Heart left ventricle (tissue), 16 donors: ENCODE data around the gene NCOA3. TPM values are rescaled to one million over a fixed set of nuclear protein-coding genes. Genes with fewer than 3 reads are reported as not detected.

ENCODE experiments used
- ATAC-seq, 4 donors: fragments of 200-7000 bp; cut with Tn5 transposase; one replicate each; pipeline ENCODE4 v1.9.1; 2020 to 2022; ENCODE audit warnings: moderate library complexity in 4 of 4, mild to moderate bottlenecking in 3 of 4, moderate number of reproducible peaks in 1 of 4
- DNase-seq, 5 donors: peaks; one replicate each; pipeline ENCODE4 v3.0.0-alpha.2; 2020
- H3K27ac ChIP-seq, 12 donors: fragments of 200-600 bp; sonication (generic) in 4 of 12; one replicate each; pipeline versions ENCODE4 v1.5.0 to v1.8.0; 2016 to 2022; ENCODE audit warnings: mild to moderate bottlenecking in 2 of 12
- H3K27me3 ChIP-seq, 9 donors: fragments of 200-600 bp; sonication (generic) in 2 of 9; one replicate each; pipeline versions ENCODE4 v1.5.1 to v1.8.0; 2016 to 2022; ENCODE audit warnings: mild to moderate bottlenecking in 3 of 9
- H3K36me3 ChIP-seq, 9 donors: fragments of 200-600 bp; sonication (generic) in 2 of 9; one replicate each; pipeline versions ENCODE4 v1.5.0 to v1.8.0; 2018 to 2022; ENCODE audit warnings: mild to moderate bottlenecking in 2 of 9
- H3K4me1 ChIP-seq, 12 donors: fragments of 200-600 bp; sonication (generic) in 4 of 12; one replicate each; pipeline versions ENCODE4 v1.5.0 to v1.8.0; 2016 to 2022; ENCODE audit warnings: mild to moderate bottlenecking in 3 of 12
- H3K4me3 ChIP-seq, 12 donors: fragments of 200-600 bp; sonication (generic) in 4 of 12; one replicate each; pipeline versions ENCODE4 v1.5.0 to v1.8.0; 2017 to 2022; ENCODE audit warnings: mild to moderate bottlenecking in 9 of 12, moderate library complexity in 4 of 12
- H3K9me3 ChIP-seq, 12 donors: fragments of 200-600 bp; sonication (generic) in 4 of 12; one replicate each; pipeline versions ENCODE4 v1.5.0 to v1.8.0; 2016 to 2022; ENCODE audit warnings: mild to moderate bottlenecking in 1 of 12
- CTCF ChIP-seq, 12 donors: fragments of 200-600 bp; sonication (generic) in 4 of 12; IDR thresholded peaks; one replicate each; pipeline versions ENCODE4 v1.5.0 to v1.8.0; 2018 to 2022; ENCODE audit warnings: antibody characterized with exemption in 12 of 12, mild to moderate bottlenecking in 5 of 12
- POLR2A ChIP-seq, 2 donors: fragments of 450-650 bp; IDR thresholded peaks; one replicate each; pipeline ENCODE4 v1.6.1; 2017; ENCODE audit warnings: antibody characterized with exemption in 2 of 2, mild to moderate bottlenecking in 2 of 2, moderate library complexity in 2 of 2
- WGBS, 4 donors: extraction: QIAGEN DNeasy Blood & Tissue Kit in 2 of 4; methylation state at CpG; one replicate each; pipeline versions ENCODE4 v1.1.5 to v1.1.7; 2013 to 2018; 5-methylcytosine and 5-hydroxymethylcytosine counted together
- intact Hi-C, 10 donors: fragments of 100-400 bp; cut with DNase I; formaldehyde crosslinking; loops; one replicate each; pipeline versions ENCODE4 v1.11.1 to v1.14.2; 2022
- long read RNA-seq, 3 donors: library from polyadenylated mRNA; unstranded; transcript quantifications; one replicate each; pipeline ENCODE4 v2.0.0, GENCODE V29; 2020 to 2021
- polyA plus RNA-seq, 2 donors: library from polyadenylated mRNA; stranded (reverse); fragments of 200-250 nt; gene quantifications; one replicate each; pipeline ENCODE4 v1.2.3, GENCODE V29; 2013
- total RNA-seq, 9 donors: library from RNA; depleted of rRNA in 2 of 9; stranded (reverse); fragments of >200 nt in 2 of 9; fragmentation: NEBNext Ultra II Directional in 3 of 9; extraction: Animal tissue kit (Norgen Biotek cat#: 25700) in 3 of 9; gene quantifications; one replicate each; pipeline versions ENCODE4 v1.1.0 to v1.2.4, GENCODE V29; 2016 to 2023
- donor health status: ischemic (EF 13 %, LVEDD 7.1; RV severe dilation, severe dysfunction).
- donor health status: healthy with polysubstance abuse.
- donor health status: DM: no; HTN: yes; CAD: no.
- donor health status: DM: no; HTN: no; CAD: no.
- donor health status: ischemic (EF 25% LVEDD 6.9; RV normal size, moderate dysfunction).
- donor health status: ischemic (EF 25% LVEDD 5.7; RV mildly dilated, moderate dysfunction).
- donor health status: healthy.
- donor health status: DM: yes; HTN: yes; CAD: no.
- donor health status: ischemic (EF 35%, LVEDD 5.7; RV mildly dilated, moderate dysfunction).
- donor health status: nonischemic (EF 11% LVEDD 7.7; RV severe dilation, severe dysfunction).
- donor health status: DM: yes; HTN: yes; CAD: no.
- donor health status: PGD.
- donor health status: ischemic (EF 29% LVEDD 5.4; RV normal size, mild dysfunction).
- donor health status: nonischemic (EF 23%, LVEDD 6.1; RV moderate dilation, normal function).

The NCOA3 gene
- total RNA-seq (10 to 100 TPM; 19.4 to 39.3 (median 26.6) TPM), polyA plus RNA-seq (10 to 100 TPM in 1 of 2 donors, 1 to 10 TPM in 1; 6.7 to 18.1 TPM)
- long read RNA-seq, donor 1, partial matches to known transcripts, result 1 of 3 reads
- long read RNA-seq, donor 1, other reads (novel, unspliced or antisense), result 2 of 3 reads
- long read RNA-seq, donor 2, partial matches to known transcripts, result 15 of 18 reads
- long read RNA-seq, donor 2, other reads (novel, unspliced or antisense), result 3 of 18 reads
- long read RNA-seq, donor 3, partial matches to known transcripts, result 0 of 2 reads
- long read RNA-seq, donor 3, other reads (novel, unspliced or antisense), result 2 of 2 reads

- H3K36me3 ChIP-seq, result no peaks in the 10 kb centered on the region
- DNase-seq (peak; percentile 96 to 99 (median 98)), ATAC-seq (peak; percentile 96 to 99 (median 99))
- intact Hi-C loops, result loop anchor here (1.0 to 10.0 kb wide), 17 partner anchors 8 to 307 kb away; no protein-coding TSS in a partner anchor
- H3K27ac ChIP-seq, result peak within 1 kb of the TSS; percentile 91 to 98 (median 95)
- peak; percentile 24 to 98 for TF ChIP-seq POLR2A (IDR thresholded peaks at IDR 0.05)
- TF ChIP-seq CTCF (IDR thresholded peaks at IDR 0.05), result peak; percentile 41 to 68 (median 50)
- peak within 1 kb of the TSS; percentile 76 to 99 (median 92) for H3K4me3 ChIP-seq
- 0 to 1% (median 1%) methylated on average over 64 to 74 of the region's 74 CpGs for WGBS, 4 donors
- peaks cover 0 to 46% (median 23%) of the 10 kb centered on the region in 12 donors for H3K4me1 ChIP-seq
- H3K27me3 ChIP-seq, result no peaks in the 10 kb centered on the region
- peaks cover 0 to 1% (median 0%) of the 10 kb centered on the region in 12 donors for H3K9me3 ChIP-seq
These were observed at the start of gene NCOA3 for GRCh38 chr20:47501482-47502270. TSS of gene NCOA3 (plus strand) at chr20:47501887. CDS start at chr20:47622248, 120,361 bp downstream.

GRCh38 chr20:47452736-47453161, 48.9 kb upstream of the NCOA3 start:
- H3K27me3 ChIP-seq, result no peaks in the 10 kb centered on the region
- intact Hi-C loops, result loop anchor here in 1 of 10 donors (10.0 kb wide), 1 partner anchor 52 kb away; the partner anchor contains the start of gene NCOA3
- ATAC-seq (no peak), DNase-seq (no peak)
- no peaks in the 10 kb centered on the region for H3K36me3 ChIP-seq
- TF ChIP-seq POLR2A (IDR thresholded peaks at IDR 0.05), result no peak
- peak overlapping the region in 1 of 12 donors; percentile 39 for H3K27ac ChIP-seq
- H3K4me1 ChIP-seq, result peaks cover 0 to 24% (median 0%) of the 10 kb centered on the region in 12 donors
- H3K9me3 ChIP-seq, result no peaks in the 10 kb centered on the region
- no peak overlapping the region for H3K4me3 ChIP-seq
- 78 to 100% (median 91%) methylated on average over 1 of the region's 1 CpG for WGBS, 4 donors

- peaks cover 0 to 24% (median 0%) of the 10 kb centered on the region in 12 donors for H3K4me1 ChIP-seq
- WGBS, 4 donors, result 53 to 63% (median 58%) methylated on average over 4 of the region's 4 CpGs
- H3K4me3 ChIP-seq, result no peak overlapping the region
- no peaks in the 10 kb centered on the region for H3K9me3 ChIP-seq
- no peaks in the 10 kb centered on the region for H3K27me3 ChIP-seq
- H3K27ac ChIP-seq, result peak overlapping the region in 1 of 12 donors; percentile 39
- peak in 1 of 5 donors; percentile 40 for DNase-seq
- ATAC-seq, result peak in 3 of 4 donors; percentile 37 to 87 (median 58)
- intact Hi-C loops, result loop anchor here in 1 of 10 donors (10.0 kb wide), 1 partner anchor 52 kb away; the partner anchor contains the start of gene NCOA3
- no peaks in the 10 kb centered on the region for H3K36me3 ChIP-seq
- TF ChIP-seq CTCF (IDR thresholded peaks at IDR 0.05), result no peak
These were observed 48.4 kb upstream of the NCOA3 start for GRCh38 chr20:47453167-47453782.

GRCh38 chr20:47454298-47455132, 47.2 kb upstream of the NCOA3 start:
- intact Hi-C loops, result loop anchor here in 1 of 10 donors (10.0 kb wide), 1 partner anchor 50 kb away; the partner anchor contains the start of gene NCOA3
- DNase-seq (no peak), ATAC-seq (no peak)
- H3K4me1 ChIP-seq, result peaks cover 0 to 24% (median 0%) of the 10 kb centered on the region in 12 donors
- H3K9me3 ChIP-seq, result no peaks in the 10 kb centered on the region
- H3K27ac ChIP-seq, result no peak overlapping the region
- no peaks in the 10 kb centered on the region for H3K36me3 ChIP-seq
- TF ChIP-seq CTCF (IDR thresholded peaks at IDR 0.05) (no peak), POLR2A (IDR thresholded peaks at IDR 0.05) (no peak)
- no peak overlapping the region for H3K4me3 ChIP-seq
- H3K27me3 ChIP-seq, result no peaks in the 10 kb centered on the region
- 90 to 95% (median 95%) methylated on average over 10 of the region's 10 CpGs for WGBS, 4 donors
